Pons (tissue), 1 donor: ENCODE data around the gene CDX1.
A peak's percentile ranks its signal among the peaks of the same experiment; 100 is the strongest.

Experiments used
- DNase-seq: peaks from one replicate; pipeline ENCODE4 v3.0.0-alpha.2; 2016; ENCODE audit warnings: low spot score

The CDX1 gene

GRCh38 chr5:150131978-150132694 is 34.4 kb upstream of the CDX1 start:
- no peak for DNase-seq

- DNase-seq: no peak
Observed at GRCh38 chr5:150132740-150133139, 33.8 kb upstream of the CDX1 start.

GRCh38 chr5:150133581-150134197 is 32.9 kb upstream of the CDX1 start:
- no peak for DNase-seq

DNA sequence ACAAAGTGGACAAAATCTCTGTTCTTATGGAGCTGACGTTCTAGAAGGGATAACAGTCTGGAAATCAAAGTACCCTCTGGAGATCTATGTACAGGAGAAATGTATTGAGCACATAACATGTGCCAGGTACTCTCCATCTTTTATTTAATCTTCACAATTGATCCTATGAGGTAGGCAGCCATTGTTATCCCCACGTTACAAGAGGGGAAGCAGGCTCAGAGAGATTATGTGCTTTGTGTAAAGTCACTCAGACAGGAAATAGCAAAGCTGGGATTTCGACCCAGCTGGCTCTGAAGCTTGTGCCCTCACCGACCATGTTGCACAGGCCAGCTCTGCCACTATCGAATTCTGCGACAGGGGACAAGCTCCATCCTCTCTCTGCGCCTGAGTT is 32.4 kb upstream of the CDX1 start:
- DNase-seq: no peak

- DNase-seq: no peak
Observed at GRCh38 chr5:150135557-150136304, 30.8 kb upstream of the CDX1 start.

- DNase-seq: no peak
Observed at GRCh38 chr5:150136305-150137167, 30.0 kb upstream of the CDX1 start.

GRCh38 chr5:150137168-150137957 is 29.2 kb upstream of the CDX1 start:
- no peak for DNase-seq

DNA sequence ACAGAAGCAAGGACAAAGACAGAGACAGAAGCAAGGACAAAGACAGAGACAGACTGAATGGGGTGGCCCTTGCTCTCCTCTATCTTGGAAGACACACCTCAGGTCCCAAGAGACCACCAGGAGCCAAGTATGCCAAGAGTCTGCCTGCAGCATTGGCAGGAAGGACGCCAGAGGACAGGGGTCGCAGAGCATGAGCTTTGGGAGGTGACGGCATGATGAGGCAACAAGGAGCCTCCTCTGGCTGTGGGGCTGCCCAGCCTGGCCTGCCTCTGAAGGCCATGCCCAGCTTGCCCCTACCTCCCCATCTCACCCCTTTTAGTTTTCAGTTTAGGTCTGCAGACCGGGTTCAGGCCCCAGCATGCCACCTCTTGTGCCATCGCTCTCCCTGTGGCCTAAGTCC is 28.6 kb upstream of the CDX1 start:
- DNase-seq: no peak

DNA sequence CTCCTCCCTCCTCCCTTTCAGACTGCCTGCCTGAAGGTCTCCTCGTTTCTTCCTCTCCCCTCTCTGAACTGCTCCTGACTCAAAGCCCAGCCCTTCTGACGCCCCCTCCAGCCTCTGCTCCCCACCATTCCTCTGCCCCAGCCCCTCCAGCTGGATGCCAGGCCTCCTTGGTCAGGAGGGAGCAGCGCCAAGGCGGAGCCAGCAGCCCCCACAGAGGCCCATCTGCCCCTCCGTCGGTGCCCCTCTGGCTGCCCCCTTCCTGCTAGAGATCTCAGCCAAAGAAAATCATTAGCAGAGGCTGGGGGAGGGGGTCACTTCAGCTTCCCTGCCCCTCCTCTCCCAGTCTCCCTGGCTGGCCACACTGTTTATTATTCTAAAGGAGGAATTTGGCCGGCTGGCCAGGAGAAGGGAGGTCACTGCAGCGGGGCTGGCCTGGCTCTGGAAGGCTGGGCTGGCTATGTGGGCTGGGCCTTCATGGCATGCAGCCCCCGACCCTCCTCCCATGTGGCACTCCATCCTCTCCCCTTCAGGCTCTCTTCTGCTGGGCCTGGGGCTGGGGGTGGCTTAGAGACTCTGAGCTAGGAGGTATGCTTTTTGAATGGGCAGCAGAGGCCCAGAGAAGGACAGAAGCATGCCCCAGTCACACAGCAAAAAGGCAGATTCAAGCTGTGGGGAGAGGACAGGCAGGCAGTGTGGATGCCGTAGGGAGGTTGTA is 27.9 kb upstream of the CDX1 start:
- DNase-seq: peak; percentile 29

GRCh38 chr5:150139334-150139733 is 27.2 kb upstream of the CDX1 start:
- no peak for DNase-seq

DNA sequence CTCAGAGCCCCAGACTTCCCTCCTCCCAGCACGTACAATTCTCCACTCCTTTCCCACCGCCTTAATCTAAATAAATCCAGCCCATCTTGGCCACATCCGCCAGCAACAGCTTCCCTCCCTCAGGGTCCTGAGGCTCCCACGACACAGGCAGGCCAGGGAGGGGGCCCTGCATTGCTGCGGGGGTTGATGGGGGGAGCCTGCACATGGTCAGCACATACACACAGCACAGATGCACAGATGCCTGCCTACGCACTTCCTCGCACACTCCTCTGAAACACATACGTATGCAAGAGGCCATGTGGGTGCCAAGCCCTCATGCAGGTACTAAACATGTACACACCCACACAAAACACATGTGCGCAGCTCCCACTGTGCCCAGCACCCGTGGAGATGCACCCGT is 25.7 kb upstream of the CDX1 start:
- DNase-seq: no peak

- DNase-seq: no peak
Observed at GRCh38 chr5:150141544-150142184, 24.9 kb upstream of the CDX1 start.

DNA sequence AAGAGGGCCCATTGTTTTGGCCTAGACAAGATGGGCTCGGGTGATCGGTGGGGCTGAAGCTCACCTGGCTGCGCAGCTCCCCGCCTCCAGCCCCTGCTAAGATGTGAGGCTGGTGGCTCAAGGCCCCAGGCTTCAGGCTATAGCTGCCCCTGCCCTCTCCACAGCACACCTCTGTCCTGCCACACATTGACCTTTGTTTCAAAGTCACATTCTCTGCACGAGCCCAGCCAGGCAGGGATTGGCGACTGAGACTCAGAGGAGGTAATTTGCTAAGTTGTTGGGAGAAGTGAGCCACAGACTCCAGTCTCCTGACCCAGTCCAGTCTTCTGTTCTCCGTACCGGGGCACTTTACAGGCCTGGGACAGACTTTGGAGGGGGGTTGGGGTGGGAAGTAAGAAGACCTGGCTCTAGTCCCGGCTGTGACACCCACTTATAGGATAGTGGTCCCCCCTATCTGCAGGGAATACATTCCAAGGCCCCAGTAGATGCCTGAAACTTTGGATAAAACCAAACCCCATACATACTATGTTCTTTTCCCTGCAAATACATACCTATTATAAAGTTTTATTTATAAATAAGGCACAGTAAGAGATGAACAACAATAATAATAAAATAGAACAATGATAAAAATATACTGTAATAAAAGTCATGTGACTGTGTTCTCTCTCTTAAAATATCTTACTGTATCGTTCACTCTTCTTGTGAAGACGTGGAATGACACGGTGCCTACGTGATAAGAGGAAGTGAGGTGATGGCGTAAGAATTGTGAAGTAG is 24.2 kb upstream of the CDX1 start:
- no peak for DNase-seq

- DNase-seq: no peak
Observed at GRCh38 chr5:150142959-150143349, 23.6 kb upstream of the CDX1 start.

GRCh38 chr5:150143350-150144245 is 23.0 kb upstream of the CDX1 start:
- no peak for DNase-seq

GRCh38 chr5:150144246-150144801 is 22.3 kb upstream of the CDX1 start:
- DNase-seq: no peak

GRCh38 chr5:150144879-150145278 is 21.7 kb upstream of the CDX1 start:
- DNase-seq: no peak

- no peak for DNase-seq
Observed at GRCh38 chr5:150146235-150146634, 20.3 kb upstream of the CDX1 start.
